ENCODE measurements around the gene LMBR1.
"Not testable (repeated sequence)": the region's sequence is repeated elsewhere in the genome, so short reads cannot be mapped to it uniquely, and the experiment has no call there.

The LMBR1 gene

DNA sequence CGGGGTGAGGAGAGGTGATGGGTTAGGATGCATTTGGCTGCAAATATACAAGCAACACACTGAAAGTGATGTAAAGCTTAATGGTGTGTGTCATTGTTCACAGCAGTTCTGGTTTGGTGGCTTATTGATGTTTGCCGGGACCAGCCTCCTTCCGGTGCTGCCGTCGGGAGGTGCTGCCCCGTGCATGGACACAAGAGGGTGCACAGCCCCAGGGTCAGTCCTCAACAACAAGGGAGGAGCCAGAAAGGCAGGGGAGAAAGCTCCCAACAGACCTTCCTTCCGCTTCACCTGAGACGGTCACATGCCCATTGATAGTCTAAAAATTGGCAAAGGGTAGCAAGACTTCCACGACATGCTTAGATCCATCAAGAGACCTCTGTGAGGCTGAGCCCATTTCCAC is 242.9 kb downstream of the LMBR1 start:
- no peak for DNase-seq

DNA sequence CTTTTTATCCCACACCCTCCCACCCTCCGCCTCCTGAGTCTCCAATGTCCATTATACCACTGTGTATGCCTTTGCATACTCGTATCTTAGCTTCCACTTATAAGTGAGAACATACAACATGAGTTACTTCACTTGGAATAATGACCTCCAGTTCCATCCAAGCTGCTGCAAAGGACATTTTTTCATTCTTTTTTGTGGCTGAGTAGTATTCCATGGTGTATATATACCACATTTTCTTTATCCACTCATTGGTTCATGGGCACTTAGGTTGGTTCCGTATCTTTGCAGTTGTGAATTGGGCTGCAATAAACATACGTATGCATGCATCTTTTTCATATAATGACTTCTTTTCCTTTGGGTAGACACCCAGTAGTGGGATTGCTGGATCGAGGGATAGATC is 245.7 kb downstream of the LMBR1 start:
- DNase-seq, result not testable (repeated sequence)

GRCh38 chr7:156642306-156643045 is 250.5 kb downstream of the LMBR1 start:
- no peak for DNase-seq

GRCh38 chr7:156640949-156641485 is 252.0 kb downstream of the LMBR1 start:
- peak; percentile 17 for DNase-seq

GRCh38 chr7:156640257-156640948 is 252.6 kb downstream of the LMBR1 start, which contains the start of gene RNF32:
RNF32 (plus strand) TSS chr7:156640774; CDS start chr7:156643878, 3,104 bp downstream.
- peak; percentile 52 for DNase-seq

GRCh38 chr7:156639426-156640256 is 253.3 kb downstream of the LMBR1 start:
- DNase-seq, result no peak

- no peak for DNase-seq
Measured at GRCh38 chr7:156638443-156639077, 254.4 kb downstream of the LMBR1 start.

GRCh38 chr7:156637093-156637492 is 255.9 kb downstream of the LMBR1 start:
- not testable (repeated sequence) for DNase-seq

DNA sequence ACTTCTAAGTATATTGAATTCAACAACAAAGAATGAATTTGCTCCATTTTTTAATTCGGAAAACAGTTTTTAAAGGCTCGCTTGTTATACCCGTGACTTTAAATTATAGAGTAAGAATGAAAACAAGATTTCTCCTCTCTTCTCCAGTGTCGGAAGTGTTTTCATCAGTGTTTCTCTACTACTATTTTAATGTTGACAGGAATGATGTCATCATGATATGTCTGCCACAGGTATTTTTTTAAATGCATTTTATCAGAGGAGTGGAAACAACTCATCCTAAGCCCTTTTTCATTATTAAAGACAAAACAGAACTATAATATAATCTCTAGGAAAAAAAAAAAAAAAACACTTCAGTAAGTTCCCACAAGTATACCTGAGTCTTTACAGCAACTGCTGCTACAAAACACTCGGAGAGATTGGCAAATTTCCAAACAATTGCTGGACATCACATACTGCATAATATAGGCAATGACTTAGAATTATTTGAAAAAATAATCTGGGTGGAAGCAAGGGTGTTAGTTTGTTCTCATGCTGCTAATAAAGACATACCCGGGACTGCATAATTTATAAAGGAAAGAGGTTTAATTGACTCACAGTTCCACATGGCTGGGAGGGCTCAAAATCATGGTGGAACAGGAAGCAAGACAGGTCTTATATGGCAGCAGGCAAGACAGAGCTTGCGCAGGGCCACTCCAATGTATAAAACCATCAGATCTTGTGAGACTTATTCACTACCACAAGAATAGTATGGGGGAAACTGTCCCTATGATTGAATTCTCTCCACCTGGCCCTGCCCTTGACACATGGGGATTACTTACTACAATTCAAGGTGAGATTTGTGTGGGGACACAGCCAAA is 257.2 kb downstream of the LMBR1 start:
- DNase-seq, result no peak

- DNase-seq, result no peak
Measured at GRCh38 chr7:156634117-156634516, 258.9 kb downstream of the LMBR1 start.

- no peak for DNase-seq
Measured at GRCh38 chr7:156629873-156630272, 263.1 kb downstream of the LMBR1 start.

- DNase-seq, result no peak
Measured at GRCh38 chr7:156628562-156628961, 264.4 kb downstream of the LMBR1 start.
